Measurements from ENCODE around the gene MSANTD7. TPM values are rescaled to one million over a fixed set of nuclear protein-coding genes. Genes with fewer than 3 reads are reported as not detected.

Gene MSANTD7
- total RNA-seq, 4 donors from 2014 or later = 8.7 to 12.2 (median 10.7) TPM

DNA sequence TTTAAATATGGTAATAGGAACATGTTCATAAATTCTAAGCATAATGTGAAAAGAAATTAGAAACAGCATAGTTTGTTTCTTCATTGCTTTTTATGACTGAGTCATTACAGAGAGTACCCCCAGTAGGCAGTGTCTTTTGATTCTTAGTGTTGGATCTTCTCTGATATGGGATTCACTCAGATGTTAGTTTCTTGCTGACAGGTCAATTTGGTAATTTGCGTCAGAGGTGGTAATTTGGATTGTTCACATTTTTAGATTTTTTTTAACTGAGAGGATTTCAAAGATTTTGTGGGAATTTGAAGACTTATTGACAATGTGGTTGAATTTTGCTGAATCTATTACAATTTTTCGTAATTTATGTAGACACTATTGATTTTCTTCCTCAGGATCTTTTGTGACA, 2.1 kb downstream of the MSANTD7 start:
- no peak overlapping the region for H3K4me3 ChIP-seq (ENCODE audit: low read depth, poor library complexity, severe bottlenecking)
- 90% methylated on average over 2 of the region's 2 CpGs for WGBS, 2 donors
- DNase-seq (ENCODE audit: low spot score in 2 of 2) = no peak
- intact Hi-C loops (cut with DNase I; ENCODE audit: low total_unique reads) = no loop called here
- TF ChIP-seq, protein P1, sequence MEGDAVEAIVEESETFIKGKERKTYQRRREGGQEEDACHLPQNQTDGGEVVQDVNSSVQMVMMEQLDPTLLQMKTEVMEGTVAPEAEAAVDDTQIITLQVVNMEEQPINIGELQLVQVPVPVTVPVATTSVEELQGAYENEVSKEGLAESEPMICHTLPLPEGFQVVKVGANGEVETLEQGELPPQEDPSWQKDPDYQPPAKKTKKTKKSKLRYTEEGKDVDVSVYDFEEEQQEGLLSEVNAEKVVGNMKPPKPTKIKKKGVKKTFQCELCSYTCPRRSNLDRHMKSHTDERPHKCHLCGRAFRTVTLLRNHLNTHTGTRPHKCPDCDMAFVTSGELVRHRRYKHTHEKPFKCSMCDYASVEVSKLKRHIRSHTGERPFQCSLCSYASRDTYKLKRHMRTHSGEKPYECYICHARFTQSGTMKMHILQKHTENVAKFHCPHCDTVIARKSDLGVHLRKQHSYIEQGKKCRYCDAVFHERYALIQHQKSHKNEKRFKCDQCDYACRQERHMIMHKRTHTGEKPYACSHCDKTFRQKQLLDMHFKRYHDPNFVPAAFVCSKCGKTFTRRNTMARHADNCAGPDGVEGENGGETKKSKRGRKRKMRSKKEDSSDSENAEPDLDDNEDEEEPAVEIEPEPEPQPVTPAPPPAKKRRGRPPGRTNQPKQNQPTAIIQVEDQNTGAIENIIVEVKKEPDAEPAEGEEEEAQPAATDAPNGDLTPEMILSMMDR (IDR thresholded peaks at IDR 0.05) = no peak

DNA sequence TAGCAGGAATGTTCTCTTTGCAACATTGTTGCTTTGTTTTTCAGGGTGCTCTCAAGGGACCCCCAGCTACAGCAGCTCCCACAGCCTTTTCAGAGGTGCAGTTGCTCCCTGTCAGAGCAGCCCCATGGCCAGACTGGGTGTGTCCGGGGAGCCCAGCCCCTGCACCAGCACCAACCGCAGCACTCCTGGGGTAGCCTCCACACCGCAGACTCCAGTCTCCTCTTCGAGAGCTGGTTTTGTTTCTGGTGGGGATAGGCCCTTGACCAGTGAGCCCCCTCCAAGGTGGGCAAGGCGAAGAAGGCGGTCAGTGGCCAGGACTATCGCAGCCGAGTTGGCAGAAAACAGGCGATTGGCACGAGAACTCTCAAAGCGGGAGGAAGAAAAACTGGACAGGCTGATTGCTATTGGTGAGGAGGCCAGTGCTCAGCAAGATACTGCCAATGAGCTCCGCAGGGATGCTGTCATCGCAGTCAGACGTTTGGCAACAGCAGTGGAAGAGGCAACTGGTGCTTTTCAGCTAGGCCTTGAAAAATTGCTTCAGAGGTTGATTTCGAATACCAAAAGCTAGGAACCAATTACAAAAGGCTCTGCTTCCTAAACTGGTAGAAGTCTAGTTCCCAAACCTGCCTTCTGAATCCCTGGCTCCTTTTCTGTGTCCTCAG, 5.4 kb downstream of the MSANTD7 start:
- DNase-seq (ENCODE audit: low spot score in 2 of 2) = no peak
- 93 to 94% methylated on average over 15 of the region's 15 CpGs for WGBS, 2 donors
- intact Hi-C loops (cut with DNase I; ENCODE audit: low total_unique reads) = no loop called here
- H3K4me3 ChIP-seq (ENCODE audit: low read depth, poor library complexity, severe bottlenecking) = no peak overlapping the region
- TF ChIP-seq, protein P1 (IDR thresholded peaks at IDR 0.05) = no peak
- TF ChIP-seq POLR2A (IDR thresholded peaks at IDR 0.05) = no peak

DNA sequence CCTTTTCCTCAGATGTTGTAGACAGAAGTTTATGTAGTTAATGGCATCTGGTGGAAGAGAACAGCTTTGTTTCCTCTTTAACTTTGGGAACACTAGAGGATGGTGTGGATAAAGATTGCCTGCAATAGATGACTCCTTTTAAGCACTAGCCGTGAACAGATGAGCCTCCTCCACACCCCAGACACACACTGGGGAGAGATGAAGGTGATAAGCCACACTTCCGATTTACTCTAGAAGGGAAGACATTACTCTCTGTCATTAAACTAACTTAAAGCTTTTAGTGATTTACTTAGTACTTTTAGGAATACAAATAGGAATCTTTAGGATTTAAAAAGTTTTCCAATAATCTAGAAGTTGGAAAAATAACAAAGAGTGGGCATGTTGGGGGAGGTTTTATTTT, 6.8 kb downstream of the MSANTD7 start:
- H3K4me3 ChIP-seq (ENCODE audit: low read depth, poor library complexity, severe bottlenecking) = no peak overlapping the region
- 86 to 92% methylated on average over 2 of the region's 2 CpGs for WGBS, 2 donors
- intact Hi-C loops (cut with DNase I; ENCODE audit: low total_unique reads) = no loop called here
- TF ChIP-seq POLR2A (IDR thresholded peaks at IDR 0.05) = no peak
- TF ChIP-seq, protein P1 (IDR thresholded peaks at IDR 0.05) = no peak
- no peak for DNase-seq (ENCODE audit: low spot score in 2 of 2)

DNA sequence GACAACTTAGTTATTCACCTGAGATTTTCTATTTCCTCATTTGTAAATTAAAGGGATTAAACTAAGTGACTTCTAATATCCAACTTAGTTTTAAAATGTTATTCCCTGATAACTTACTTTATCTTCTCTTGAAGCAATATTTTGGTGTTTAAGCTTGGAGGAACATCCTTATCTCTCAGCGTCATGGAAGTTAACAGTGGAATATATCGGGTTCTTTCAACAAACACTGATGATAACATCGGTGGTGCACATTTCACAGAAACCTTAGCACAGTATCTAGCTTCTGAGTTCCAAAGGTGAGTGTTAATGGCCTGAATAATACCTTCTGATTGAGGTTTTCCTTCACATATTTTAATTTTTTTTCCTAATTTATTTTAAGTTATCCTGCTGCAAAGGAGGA, 14.1 kb downstream of the MSANTD7 start:
- no peak overlapping the region for H3K4me3 ChIP-seq (ENCODE audit: low read depth, poor library complexity, severe bottlenecking)
- no peak for DNase-seq (ENCODE audit: low spot score in 2 of 2)
- intact Hi-C loops (cut with DNase I; ENCODE audit: low total_unique reads) = no loop called here
- WGBS, 2 donors = 93 to 97% methylated on average over 3 of the region's 3 CpGs
- TF ChIP-seq, protein P1 (IDR thresholded peaks at IDR 0.05) = no peak
- no peak for TF ChIP-seq POLR2A (IDR thresholded peaks at IDR 0.05)

DNA sequence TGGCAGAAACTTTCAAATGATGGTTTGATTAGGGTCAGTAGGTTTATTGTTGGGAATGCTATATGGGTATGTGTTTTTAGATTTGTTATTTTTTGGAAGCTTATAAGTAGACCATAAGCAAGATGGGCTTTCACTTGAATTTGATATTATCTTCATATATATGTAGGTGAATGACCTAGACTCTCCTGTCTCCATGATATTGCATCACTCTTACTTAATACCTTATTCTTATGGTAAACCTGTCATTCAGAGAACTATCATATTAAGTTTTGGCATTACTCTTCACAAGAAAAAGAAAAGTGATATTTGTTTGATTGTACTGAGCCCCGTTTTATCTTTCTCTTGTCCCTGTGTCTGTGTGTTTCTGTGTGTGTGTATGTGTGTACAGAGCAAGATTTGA, 17.3 kb downstream of the MSANTD7 start:
- H3K4me3 ChIP-seq (ENCODE audit: low read depth, poor library complexity, severe bottlenecking) = no peak overlapping the region
- no peak for DNase-seq (ENCODE audit: low spot score in 2 of 2)
- TF ChIP-seq, protein P1 (IDR thresholded peaks at IDR 0.05) = no peak
- TF ChIP-seq POLR2A (IDR thresholded peaks at IDR 0.05) = no peak
- intact Hi-C loops (cut with DNase I; ENCODE audit: low total_unique reads) = no loop called here
- WGBS, 2 donors = 90 to 91% methylated on average over 1 of the region's 1 CpG
